Measurements from ENCODE around the gene NEO1.
"Not testable (repeated sequence)": the region's sequence is repeated elsewhere in the genome, so short reads cannot be mapped to it uniquely, and the experiment has no call there.

Gene NEO1

GRCh38 chr15:73296609-73297353, 244.5 kb downstream of the NEO1 start:
- TF ChIP-seq CTCF (conservative IDR thresholded peaks at IDR 0.05; ENCODE audit: control insufficient read depth, insufficient read depth, low read depth, low read length): no peak
- no peak overlapping the region for H3K4me3 ChIP-seq (ENCODE audit: control insufficient read depth, low read depth, low read length)
- no peak for DNase-seq (ENCODE audit: low read depth)

- no peak for DNase-seq (ENCODE audit: low read depth)
- no peak for TF ChIP-seq CTCF (conservative IDR thresholded peaks at IDR 0.05; ENCODE audit: control insufficient read depth, insufficient read depth, low read depth, low read length)
- H3K4me3 ChIP-seq (ENCODE audit: control insufficient read depth, low read depth, low read length): no peak overlapping the region
Measured at GRCh38 chr15:73298522-73299245, 246.4 kb downstream of the NEO1 start.

- not testable (repeated sequence) for DNase-seq (ENCODE audit: low read depth); H3K4me3 ChIP-seq (ENCODE audit: control insufficient read depth, low read depth, low read length)
Measured at GRCh38 chr15:73300286-73300685, 248.0 kb downstream of the NEO1 start.

GRCh38 chr15:73303636-73304035, 251.4 kb downstream of the NEO1 start:
- DNase-seq (ENCODE audit: low read depth): no peak
- no peak for TF ChIP-seq CTCF (conservative IDR thresholded peaks at IDR 0.05; ENCODE audit: control insufficient read depth, insufficient read depth, low read depth, low read length)
- no peak overlapping the region for H3K4me3 ChIP-seq (ENCODE audit: control insufficient read depth, low read depth, low read length)

GRCh38 chr15:73305331-73306211, 253.3 kb downstream of the NEO1 start:
- peak; percentile 70 for DNase-seq (ENCODE audit: low read depth)
- peak; percentile 65 for TF ChIP-seq CTCF (conservative IDR thresholded peaks at IDR 0.05; ENCODE audit: control insufficient read depth, insufficient read depth, low read depth, low read length)
- H3K4me3 ChIP-seq (ENCODE audit: control insufficient read depth, low read depth, low read length): no peak overlapping the region

- no peak for TF ChIP-seq CTCF (conservative IDR thresholded peaks at IDR 0.05; ENCODE audit: control insufficient read depth, insufficient read depth, low read depth, low read length)
- H3K4me3 ChIP-seq (ENCODE audit: control insufficient read depth, low read depth, low read length): no peak overlapping the region
- DNase-seq (ENCODE audit: low read depth): no peak
Measured at GRCh38 chr15:73308305-73308704, 256.0 kb downstream of the NEO1 start.

Measured in fibroblast of mammary gland (primary cell).